Loucy (cell line): Measurements from ENCODE around the gene SACS.

Source experiments
- H2AFZ ChIP-seq: fragments of 200-600 bp; sonication (generic); 2 replicates; pipeline ENCODE4 v1.6.0; 2016; ENCODE audit warnings: antibody characterized with exemption, mild to moderate bottlenecking, low read length, moderate library complexity
- H3F3A ChIP-seq: fragments of 200-600 bp; 2 replicates; pipeline ENCODE4 v1.6.0; 2016; ENCODE audit warnings: antibody characterized with exemption, low read depth, mild to moderate bottlenecking
- H3K27me3 ChIP-seq: fragments of 200-600 bp; sonication (generic); 2 replicates; pipeline ENCODE4 v1.6.1; 2014; ENCODE audit warnings: low read length, mild to moderate bottlenecking; ENCODE audit not compliant: insufficient read depth, poor library complexity, severe bottlenecking
- H3K36me3 ChIP-seq: fragments of 200-600 bp; sonication (generic); 2 replicates; pipeline ENCODE4 v1.6.1; 2016; ENCODE audit warnings: low read length; ENCODE audit not compliant: insufficient read depth
- H3K4me1 ChIP-seq: fragments of 200-600 bp; sonication (generic); 2 replicates; pipeline ENCODE4 v1.5.1; 2014; ENCODE audit warnings: low read length, mild to moderate bottlenecking; ENCODE audit not compliant: insufficient read depth, poor library complexity, severe bottlenecking
- H3K4me2 ChIP-seq: fragments of 200-600 bp; sonication (generic); 2 replicates; pipeline ENCODE4 v1.6.0; 2014; ENCODE audit warnings: antibody characterized with exemption, low read length, low read depth, mild to moderate bottlenecking; ENCODE audit not compliant: poor library complexity, severe bottlenecking
- H3K4me3 ChIP-seq: fragments of 200-600 bp; sonication (generic); 2 replicates; pipeline ENCODE4 v1.5.1; 2014; ENCODE audit warnings: low read length, mild to moderate bottlenecking, mixed read lengths; ENCODE audit not compliant: poor library complexity, severe bottlenecking
- H3K79me2 ChIP-seq: fragments of 200-600 bp; sonication (generic); 2 replicates; pipeline ENCODE4 v1.6.1; 2014; ENCODE audit warnings: low read length; ENCODE audit not compliant: insufficient read depth
- H3K9ac ChIP-seq: fragments of 200-600 bp; sonication (generic); 2 replicates; pipeline ENCODE4 v1.6.0; 2014; ENCODE audit warnings: mild to moderate bottlenecking, low read depth, low read length, moderate library complexity; ENCODE audit not compliant: poor library complexity, severe bottlenecking
- H3K9me2 ChIP-seq: fragments of 200-600 bp; sonication (generic); replicated peaks from 2 replicates; pipeline ENCODE4 v1.6.1; 2016; ENCODE audit warnings: low read depth, low read length, mixed read lengths
- H3K9me3 ChIP-seq: fragments of 200-600 bp; sonication (generic); 2 replicates; pipeline ENCODE4 v1.6.1; 2014; ENCODE audit warnings: mild to moderate bottlenecking, antibody characterized with exemption, low read length, low read depth; ENCODE audit not compliant: insufficient read depth
- H4K20me1 ChIP-seq: fragments of 200-600 bp; sonication (generic); 2 replicates; pipeline ENCODE4 v1.6.0; 2014; ENCODE audit warnings: antibody characterized with exemption, low read length, mild to moderate bottlenecking; ENCODE audit not compliant: insufficient read depth, poor library complexity, severe bottlenecking
- CTCF ChIP-seq: fragments of 200-600 bp; sonication (generic); conservative IDR thresholded peaks from 2 replicates; pipeline ENCODE4 v1.5.1; 2014; ENCODE audit warnings: mild to moderate bottlenecking, antibody characterized with exemption, low read length
- EZH2phosphoT487 ChIP-seq: fragments of 200-600 bp; IDR thresholded peaks from 2 replicates; pipeline ENCODE4 v1.6.1; 2018; ENCODE audit warnings: antibody characterized with exemption, mild to moderate bottlenecking, moderate library complexity, borderline replicate concordance

SACS gene

DNA sequence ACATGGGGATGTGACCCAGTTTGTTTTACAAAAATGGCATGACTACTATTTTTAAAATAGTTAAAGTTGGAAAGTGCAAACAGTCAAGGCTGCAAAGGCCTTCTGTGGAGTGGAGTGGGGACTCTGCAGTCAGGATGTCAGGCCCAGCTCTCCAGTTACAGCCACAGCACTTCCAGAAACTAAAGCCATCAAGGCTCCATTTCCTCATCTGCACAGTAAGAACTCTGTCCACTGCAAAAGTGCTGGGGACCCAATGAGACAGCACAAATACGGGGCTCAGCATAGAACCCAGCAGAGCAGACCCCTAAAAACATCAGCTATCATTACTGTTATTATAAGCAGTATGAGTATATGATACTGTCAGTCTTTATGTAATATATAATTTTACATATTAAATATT lies 73.6 kb downstream of the SACS start:
- peaks cover 72% of the 10 kb centered on the region for H3K36me3 ChIP-seq
- no peak overlapping the region for H3K4me3 ChIP-seq
- H3F3A ChIP-seq: no peaks in the 10 kb centered on the region
- no peaks in the 10 kb centered on the region for H3K9me2 ChIP-seq
- no peak overlapping the region for H3K9ac ChIP-seq
- no peaks in the 10 kb centered on the region for H3K27me3 ChIP-seq
- no peak overlapping the region for H3K4me2 ChIP-seq
- no peaks in the 10 kb centered on the region for H3K9me3 ChIP-seq
- H2AFZ ChIP-seq: no peak overlapping the region
- H4K20me1 ChIP-seq: no peaks in the 10 kb centered on the region
- 0 out of 2 replicates have a peak, but pooled peaks cover 6% of the 10 kb centered on the region for H3K79me2 ChIP-seq
- H3K4me1 ChIP-seq: no peaks in the 10 kb centered on the region
- TF ChIP-seq CTCF (no peak), EZH2phosphoT487 (no peak)

DNA sequence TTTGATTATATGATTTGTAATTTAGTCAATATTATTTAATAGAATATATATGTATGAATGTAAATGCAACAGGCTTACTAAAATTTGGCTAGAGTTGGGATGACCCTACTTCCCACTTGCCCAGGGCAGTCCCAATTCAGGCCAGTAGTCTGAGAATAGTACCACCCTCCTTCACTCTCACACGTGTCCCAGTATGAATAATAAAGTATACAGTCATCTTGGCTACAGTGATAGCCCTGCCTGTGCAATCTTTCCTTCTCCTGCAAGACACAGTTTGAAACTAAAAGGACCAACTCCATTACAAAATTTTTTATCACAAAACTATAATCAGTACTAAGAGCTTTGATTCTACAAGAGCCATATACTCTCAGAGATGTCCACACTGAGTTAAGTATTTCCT lies 76.2 kb downstream of the SACS start:
- no peak overlapping the region for H3K9ac ChIP-seq
- peaks cover 70% of the 10 kb centered on the region; the same call in 1 of the 2 replicates for H3K36me3 ChIP-seq
- no peaks in the 10 kb centered on the region for H3F3A ChIP-seq
- no peak overlapping the region for H3K4me2 ChIP-seq
- H3K79me2 ChIP-seq: 0 out of 2 replicates have a peak, but pooled peaks cover 6% of the 10 kb centered on the region
- H3K27me3 ChIP-seq: no peaks in the 10 kb centered on the region
- H3K4me1 ChIP-seq: no peaks in the 10 kb centered on the region
- H4K20me1 ChIP-seq: no peaks in the 10 kb centered on the region
- no peak overlapping the region for H3K4me3 ChIP-seq
- H3K9me2 ChIP-seq: no peaks in the 10 kb centered on the region
- TF ChIP-seq CTCF (no peak), EZH2phosphoT487 (no peak)
- H3K9me3 ChIP-seq: no peaks in the 10 kb centered on the region
- H2AFZ ChIP-seq: no peak overlapping the region

GRCh38 chr13:23356368-23356767 lies 77.1 kb downstream of the SACS start:
- Histone ChIP-seq H3K9ac (no peak overlapping the region), H3K9me2 (no peaks in the 10 kb centered on the region), H4K20me1 (no peaks in the 10 kb centered on the region), H3K4me1 (peaks cover 4% of the 10 kb centered on the region), H3K79me2 (peaks cover 6% of the 10 kb centered on the region; the same call in 1 of the 2 replicates), H3K27me3 (no peaks in the 10 kb centered on the region), H3K4me3 (no peak overlapping the region), H2AFZ (no peak overlapping the region), H3K4me2 (no peak overlapping the region), H3K9me3 (no peaks in the 10 kb centered on the region), H3K36me3 (peaks cover 65% of the 10 kb centered on the region; the same call in 1 of the 2 replicates), H3F3A (no peaks in the 10 kb centered on the region)
- TF ChIP-seq CTCF: no peak
- no peak for TF ChIP-seq EZH2phosphoT487
